ENCODE results near the gene SCYGR3.

- TF ChIP-seq ZFX (IDR thresholded peaks at IDR 0.05) (no peak), CTCF (conservative IDR thresholded peaks at IDR 0.05) (no peak)
Observed at GRCh38 chr2:227643990-227644551, 29.4 kb upstream of the SCYGR3 start.

Data from C4-2B (cell line).